ENCODE measurements around the gene GRB7. TPM values are rescaled to one million over a fixed set of nuclear protein-coding genes. Genes with fewer than 3 reads are reported as not detected.
A peak's percentile ranks its signal among the peaks of the same experiment; 100 is the strongest.

GRB7 gene
- total and polyA plus RNA-seq, 2 experiments from 2014 or later: 12.8 to 28.9 TPM

- no peak overlapping the region for H3K27ac ChIP-seq (ENCODE audit: low read depth)
- H3K4me1 ChIP-seq (ENCODE audit: insufficient read depth): no peaks in the 10 kb centered on the region
- H3K36me3 Mint-ChIP-seq (ENCODE audit: low read depth): peaks cover 91% of the 10 kb centered on the region
- no peaks in the 10 kb centered on the region for H3K9me2 ChIP-seq (ENCODE audit: insufficient read depth)
- no peak overlapping the region for H3K4me2 ChIP-seq
- H3F3A ChIP-seq (replicated peaks; ENCODE audit: low read depth): 0 out of 2 replicates have a peak, but pooled peaks cover 2% of the 10 kb centered on the region
- no peak for TF ChIP-seq NANOG (IDR thresholded peaks at IDR 0.05; ENCODE audit: borderline replicate concordance)
- TF ChIP-seq ETS1 (IDR thresholded peaks at IDR 0.05): no peak
- no peak for TF ChIP-seq STAT1 (IDR thresholded peaks at IDR 0.05; ENCODE audit: unreplicated experiment)
- no peak for TF ChIP-seq CREB1 (CRISPR knock-in tag; IDR thresholded peaks at IDR 0.05; ENCODE audit: low read depth)
- no peak for TF ChIP-seq CTCF (conservative IDR thresholded peaks at IDR 0.05; ENCODE audit: low read depth in 2 of 2)
- no peak for TF ChIP-seq ZNF462 (CRISPR knock-in tag; IDR thresholded peaks at IDR 0.05)
- no peak for TF ChIP-seq JUNB (IDR thresholded peaks at IDR 0.05; ENCODE audit: unreplicated experiment)
- TF ChIP-seq POLR2AphosphoS5 (IDR thresholded peaks at IDR 0.05; ENCODE audit: low read depth): no peak
- TF ChIP-seq EZH2 (IDR thresholded peaks at IDR 0.05; ENCODE audit: low read depth, unreplicated experiment): no peak
- no peak for TF ChIP-seq REST (IDR thresholded peaks at IDR 0.05; ENCODE audit: unreplicated experiment)
- no peak for TF ChIP-seq ZNF114 (CRISPR knock-in tag; IDR thresholded peaks at IDR 0.05)
- TF ChIP-seq EZH2phosphoT487 (IDR thresholded peaks at IDR 0.05; ENCODE audit: unreplicated experiment): no peak
- TF ChIP-seq ZNF331 (CRISPR knock-in tag; IDR thresholded peaks at IDR 0.05; ENCODE audit: low read depth): no peak
- 0 out of 2 replicates have a peak, but pooled peaks cover 8% of the 10 kb centered on the region for H3K79me2 ChIP-seq (replicated peaks; ENCODE audit: insufficient read depth)
- DNase-seq (ENCODE audit: low spot score) (no peak), ATAC-seq (no peak)
- H3K36me3 ChIP-seq (ENCODE audit: insufficient read depth): peaks cover 36% of the 10 kb centered on the region
- no peaks in the 10 kb centered on the region for H3K27me3 ChIP-seq (ENCODE audit: insufficient read depth)
- H3K27me3 Mint-ChIP-seq (ENCODE audit: insufficient read depth, low read depth, poor library complexity): peaks cover 13% of the 10 kb centered on the region
- no peak overlapping the region for H3K4me3 ChIP-seq
- no peak overlapping the region for H2AFZ ChIP-seq
- H4K20me1 ChIP-seq (replicated peaks; ENCODE audit: insufficient read depth): peaks cover 15% of the 10 kb centered on the region
- peaks cover 3% of the 10 kb centered on the region; the same call in 2 of the 3 replicates for H3K4me1 Mint-ChIP-seq
- H3K27ac Mint-ChIP-seq: 0 out of 2 replicates have a peak overlapping the region, but pooled peaks have one; percentile 27
- H3K9me3 Mint-ChIP-seq: no peaks in the 10 kb centered on the region
- no peak overlapping the region for H3K4me3 Mint-ChIP-seq
Measured at GRCh38 chr17:39711851-39712250, 25.9 kb upstream of the GRB7 start.

Data from GM23338 (cell line).